HL-60 (cell line): ENCODE measurements around the gene ATP8A1.

Experiments
- CTCF ChIP-seq: IDR thresholded peaks from one replicate; pipeline ENCODE4 v1.5.1; 2011; ENCODE audit warnings: low read length, control low read depth, inconsistent platforms; ENCODE audit not compliant: insufficient read depth
- GABPA ChIP-seq: IDR thresholded peaks from 2 replicates; pipeline ENCODE4 v1.6.1; 2012; ENCODE audit warnings: low read depth
- POLR2AphosphoS5 ChIP-seq: IDR thresholded peaks from 2 replicates; pipeline ENCODE4 v1.6.1; 2012; ENCODE audit warnings: low read depth
- SPI1 ChIP-seq: IDR thresholded peaks from 2 replicates; pipeline ENCODE4 v1.6.1; 2012; ENCODE audit warnings: low read depth, mild to moderate bottlenecking, borderline replicate concordance
- TF ChIP-seq, protein P1 (sequence below): IDR thresholded peaks from 2 replicates; pipeline ENCODE4 v1.6.1; 2012; ENCODE audit warnings: low read depth; ENCODE audit not compliant: insufficient replicate concordance

- TF ChIP-seq CTCF, result no peak
- TF ChIP-seq POLR2AphosphoS5, result no peak
- TF ChIP-seq, protein P1, sequence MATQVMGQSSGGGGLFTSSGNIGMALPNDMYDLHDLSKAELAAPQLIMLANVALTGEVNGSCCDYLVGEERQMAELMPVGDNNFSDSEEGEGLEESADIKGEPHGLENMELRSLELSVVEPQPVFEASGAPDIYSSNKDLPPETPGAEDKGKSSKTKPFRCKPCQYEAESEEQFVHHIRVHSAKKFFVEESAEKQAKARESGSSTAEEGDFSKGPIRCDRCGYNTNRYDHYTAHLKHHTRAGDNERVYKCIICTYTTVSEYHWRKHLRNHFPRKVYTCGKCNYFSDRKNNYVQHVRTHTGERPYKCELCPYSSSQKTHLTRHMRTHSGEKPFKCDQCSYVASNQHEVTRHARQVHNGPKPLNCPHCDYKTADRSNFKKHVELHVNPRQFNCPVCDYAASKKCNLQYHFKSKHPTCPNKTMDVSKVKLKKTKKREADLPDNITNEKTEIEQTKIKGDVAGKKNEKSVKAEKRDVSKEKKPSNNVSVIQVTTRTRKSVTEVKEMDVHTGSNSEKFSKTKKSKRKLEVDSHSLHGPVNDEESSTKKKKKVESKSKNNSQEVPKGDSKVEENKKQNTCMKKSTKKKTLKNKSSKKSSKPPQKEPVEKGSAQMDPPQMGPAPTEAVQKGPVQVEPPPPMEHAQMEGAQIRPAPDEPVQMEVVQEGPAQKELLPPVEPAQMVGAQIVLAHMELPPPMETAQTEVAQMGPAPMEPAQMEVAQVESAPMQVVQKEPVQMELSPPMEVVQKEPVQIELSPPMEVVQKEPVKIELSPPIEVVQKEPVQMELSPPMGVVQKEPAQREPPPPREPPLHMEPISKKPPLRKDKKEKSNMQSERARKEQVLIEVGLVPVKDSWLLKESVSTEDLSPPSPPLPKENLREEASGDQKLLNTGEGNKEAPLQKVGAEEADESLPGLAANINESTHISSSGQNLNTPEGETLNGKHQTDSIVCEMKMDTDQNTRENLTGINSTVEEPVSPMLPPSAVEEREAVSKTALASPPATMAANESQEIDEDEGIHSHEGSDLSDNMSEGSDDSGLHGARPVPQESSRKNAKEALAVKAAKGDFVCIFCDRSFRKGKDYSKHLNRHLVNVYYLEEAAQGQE, result no peak
- no peak for TF ChIP-seq GABPA
- no peak for TF ChIP-seq SPI1
These were observed 49.7 kb downstream of the ATP8A1 start for GRCh38 chr4:42607011-42607726.
